Lung (tissue), 12 donors: ENCODE results near the gene SPESP1. TPM values are rescaled to one million over a fixed set of nuclear protein-coding genes. Genes with fewer than 3 reads are reported as not detected.
A peak's percentile ranks its signal among the peaks of the same experiment; 100 is the strongest.

Experiments used
- ATAC-seq: fragments of 200-7000 bp; cut with Tn5 transposase; one replicate; pipeline ENCODE4 v1.9.1; 2020; ENCODE audit warnings: moderate number of reproducible peaks; ENCODE audit not compliant: insufficient read depth, low FRiP score
- DNase-seq, 3 donors: peaks; one replicate each; pipeline ENCODE4 v3.0.0-alpha.2; 2013 to 2017
- H3K27ac ChIP-seq, 2 donors: one replicate each; pipeline ENCODE4 v1.5.1; 2013; ENCODE audit warnings: mild to moderate bottlenecking in 2 of 2, moderate library complexity in 2 of 2, control low read depth in 1 of 2, inconsistent platforms in 1 of 2, low read depth in 1 of 2, low read length in 1 of 2
- H3K27me3 ChIP-seq, 3 donors: one replicate each; pipeline ENCODE4 v1.5.1; 2013; ENCODE audit warnings: low read length in 2 of 3; ENCODE audit not compliant: control insufficient read depth in 3 of 3, insufficient read depth in 3 of 3
- H3K36me3 ChIP-seq, 4 donors: one replicate each; pipeline ENCODE4 v1.5.1; 2013; ENCODE audit warnings: low read length in 4 of 4, mild to moderate bottlenecking in 1 of 4, moderate library complexity in 1 of 4; ENCODE audit not compliant: control insufficient read depth in 4 of 4, insufficient read depth in 4 of 4
- H3K4me1 ChIP-seq, 5 donors: one replicate each; pipeline ENCODE4 v1.5.1; 2013; ENCODE audit warnings: low read length in 5 of 5, mild to moderate bottlenecking in 2 of 5, moderate library complexity in 1 of 5; ENCODE audit not compliant: control insufficient read depth in 5 of 5, insufficient read depth in 5 of 5
- H3K4me3 ChIP-seq: one replicate; pipeline ENCODE4 v1.5.1; 2013; ENCODE audit warnings: mild to moderate bottlenecking, control low read depth, moderate library complexity
- H3K9ac ChIP-seq, 2 donors: one replicate each; pipeline ENCODE4 v1.5.1; 2013; ENCODE audit warnings: low read length in 2 of 2, control low read depth in 1 of 2; ENCODE audit not compliant: insufficient read depth in 1 of 2
- H3K9me3 ChIP-seq, 4 donors: one replicate each; pipeline ENCODE4 v1.5.1; 2013; ENCODE audit warnings: low read length in 3 of 4, mild to moderate bottlenecking in 1 of 4, moderate library complexity in 1 of 4; ENCODE audit not compliant: control insufficient read depth in 4 of 4, insufficient read depth in 3 of 4
- WGBS, 2 donors: extraction: QIAGEN DNeasy Blood & Tissue Kit; methylation state at CpG; one replicate each; pipeline ENCODE4 v1.1.7; 2013; 5-methylcytosine and 5-hydroxymethylcytosine counted together
- polyA plus RNA-seq, 2 donors: library from polyadenylated mRNA; stranded (reverse); fragments of 200-250 nt; gene quantifications; one replicate each; pipeline ENCODE4 v1.2.1, GENCODE V29; 2013
- total RNA-seq, 2 donors: library from RNA; depleted of rRNA in 1 of 2; stranded (reverse); fragments of >200 nt in 1 of 2; gene quantifications; one replicate each; pipeline ENCODE4 v1.2.1, GENCODE V29; 2014 to 2021
- TF ChIP-seq, protein P1 (sequence below): IDR thresholded peaks from 2 replicates; pipeline ENCODE4 v1.5.1; 2012; ENCODE audit warnings: mild to moderate bottlenecking; ENCODE audit errors: control extremely low read depth, extremely low read depth
- donor health status: control.
- donor health status: control.
- donor health status: Bipolar disorder and iron deficiency.
- donor health status: healthy.
- donor health status: DM: yes; HTN: yes; CAD: no.

The SPESP1 gene
- total and polyA plus RNA-seq, 4 donors = 0.89 to 1.5 (median 0.98) TPM

DNA sequence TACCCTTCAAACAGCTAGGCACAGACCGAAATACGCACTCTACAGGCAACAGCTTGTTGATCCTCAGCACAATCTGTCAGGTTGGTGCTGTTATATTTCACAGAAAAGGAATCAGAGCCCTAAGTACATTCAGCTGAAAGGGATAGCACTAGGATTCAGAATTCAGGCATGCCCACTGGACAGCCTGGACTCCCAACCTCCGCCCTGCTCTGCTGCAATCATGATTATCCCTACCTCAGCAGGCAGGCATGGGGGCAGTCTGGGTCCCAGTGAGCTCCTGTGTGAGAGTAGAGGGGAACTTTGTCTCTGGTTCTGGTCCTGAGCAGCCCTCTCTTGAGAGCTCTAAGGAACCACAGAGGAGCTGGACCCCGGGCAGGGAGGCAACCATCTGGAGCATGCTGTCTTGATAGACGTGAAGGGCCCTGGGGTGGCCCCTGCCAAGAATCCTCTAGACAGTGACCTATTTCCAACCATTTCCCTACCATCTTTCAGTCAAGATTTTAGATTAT, 60.7 kb downstream of the SPESP1 start:
- DNase-seq (no peak), ATAC-seq (no peak)
- Histone ChIP-seq H3K27me3 (peaks cover 0 to 7% (median 0%) of the 10 kb centered on the region in 3 donors), H3K36me3 (no peaks in the 10 kb centered on the region), H3K4me1 (peaks cover 0 to 13% (median 4%) of the 10 kb centered on the region in 5 donors), H3K9ac (no peak overlapping the region), H3K27ac (no peak overlapping the region), H3K4me3 (no peak overlapping the region), H3K9me3 (peaks cover 0 to 3% (median 0%) of the 10 kb centered on the region in 4 donors)
- TF ChIP-seq, protein P1, sequence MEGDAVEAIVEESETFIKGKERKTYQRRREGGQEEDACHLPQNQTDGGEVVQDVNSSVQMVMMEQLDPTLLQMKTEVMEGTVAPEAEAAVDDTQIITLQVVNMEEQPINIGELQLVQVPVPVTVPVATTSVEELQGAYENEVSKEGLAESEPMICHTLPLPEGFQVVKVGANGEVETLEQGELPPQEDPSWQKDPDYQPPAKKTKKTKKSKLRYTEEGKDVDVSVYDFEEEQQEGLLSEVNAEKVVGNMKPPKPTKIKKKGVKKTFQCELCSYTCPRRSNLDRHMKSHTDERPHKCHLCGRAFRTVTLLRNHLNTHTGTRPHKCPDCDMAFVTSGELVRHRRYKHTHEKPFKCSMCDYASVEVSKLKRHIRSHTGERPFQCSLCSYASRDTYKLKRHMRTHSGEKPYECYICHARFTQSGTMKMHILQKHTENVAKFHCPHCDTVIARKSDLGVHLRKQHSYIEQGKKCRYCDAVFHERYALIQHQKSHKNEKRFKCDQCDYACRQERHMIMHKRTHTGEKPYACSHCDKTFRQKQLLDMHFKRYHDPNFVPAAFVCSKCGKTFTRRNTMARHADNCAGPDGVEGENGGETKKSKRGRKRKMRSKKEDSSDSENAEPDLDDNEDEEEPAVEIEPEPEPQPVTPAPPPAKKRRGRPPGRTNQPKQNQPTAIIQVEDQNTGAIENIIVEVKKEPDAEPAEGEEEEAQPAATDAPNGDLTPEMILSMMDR = no peak
- 86 to 89% methylated on average over 5 of the region's 5 CpGs for WGBS, 2 donors

DNA sequence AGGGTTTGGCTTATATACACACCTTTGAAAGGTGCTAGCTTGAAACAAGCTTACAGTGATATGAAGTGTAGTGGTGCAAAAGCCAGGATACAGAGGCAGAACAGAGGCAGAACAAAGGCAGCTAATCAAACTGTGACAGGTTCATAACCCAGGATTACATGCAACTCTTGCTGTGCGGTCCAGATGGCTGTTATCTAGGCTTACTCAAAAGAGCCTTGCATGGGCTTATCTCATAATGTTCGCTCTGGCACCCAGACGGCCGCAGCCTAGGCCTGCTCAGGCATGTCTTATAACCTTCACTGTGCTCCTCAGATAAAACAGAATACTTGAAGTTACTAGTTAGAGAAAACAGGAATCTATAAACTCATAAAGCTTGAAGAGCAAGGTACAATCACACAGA, 61.4 kb downstream of the SPESP1 start:
- DNase-seq = peak; percentile 51 to 87 (median 82)
- H3K4me1 ChIP-seq = peaks cover 0 to 13% (median 4%) of the 10 kb centered on the region in 5 donors
- H3K9ac ChIP-seq = no peak overlapping the region
- WGBS, 2 donors = 94 to 99% methylated on average over 4 of the region's 4 CpGs
- peaks cover 0 to 4% (median 0%) of the 10 kb centered on the region in 3 donors for H3K27me3 ChIP-seq
- H3K9me3 ChIP-seq = peaks cover 0 to 1% (median 0%) of the 10 kb centered on the region in 4 donors
- no peak overlapping the region for H3K27ac ChIP-seq
- no peak for ATAC-seq
- TF ChIP-seq, protein P1 = no peak
- H3K4me3 ChIP-seq = no peak overlapping the region
- H3K36me3 ChIP-seq = no peaks in the 10 kb centered on the region

DNA sequence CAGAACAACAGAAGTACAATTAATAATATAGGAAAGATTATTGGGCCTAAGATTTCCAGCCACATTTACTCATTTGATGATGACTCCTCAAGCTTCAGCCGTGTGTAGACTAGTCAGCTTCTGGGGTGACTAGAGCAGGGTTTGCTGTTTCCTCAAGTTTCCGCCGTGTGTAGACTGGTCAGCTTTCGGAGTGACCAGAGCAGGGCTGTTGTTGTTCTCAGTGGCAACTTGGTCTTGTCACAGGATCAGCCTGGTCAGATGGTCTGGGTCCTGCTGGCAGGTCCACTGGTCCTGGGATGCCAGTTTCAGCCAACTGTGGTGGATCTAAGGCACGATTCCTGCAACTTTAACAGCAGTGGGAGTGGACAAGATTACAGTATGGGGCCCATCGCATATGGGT, 62.4 kb downstream of the SPESP1 start:
- DNase-seq (no peak), ATAC-seq (no peak)
- 96 to 97% methylated on average over 6 of the region's 6 CpGs for WGBS, 2 donors
- Histone ChIP-seq H3K9me3 (no peaks in the 10 kb centered on the region), H3K9ac (no peak overlapping the region), H3K4me3 (no peak overlapping the region), H3K27me3 (no peaks in the 10 kb centered on the region), H3K36me3 (no peaks in the 10 kb centered on the region), H3K4me1 (peaks cover 0 to 13% (median 5%) of the 10 kb centered on the region in 5 donors), H3K27ac (no peak overlapping the region)
- TF ChIP-seq, protein P1 = no peak

DNA sequence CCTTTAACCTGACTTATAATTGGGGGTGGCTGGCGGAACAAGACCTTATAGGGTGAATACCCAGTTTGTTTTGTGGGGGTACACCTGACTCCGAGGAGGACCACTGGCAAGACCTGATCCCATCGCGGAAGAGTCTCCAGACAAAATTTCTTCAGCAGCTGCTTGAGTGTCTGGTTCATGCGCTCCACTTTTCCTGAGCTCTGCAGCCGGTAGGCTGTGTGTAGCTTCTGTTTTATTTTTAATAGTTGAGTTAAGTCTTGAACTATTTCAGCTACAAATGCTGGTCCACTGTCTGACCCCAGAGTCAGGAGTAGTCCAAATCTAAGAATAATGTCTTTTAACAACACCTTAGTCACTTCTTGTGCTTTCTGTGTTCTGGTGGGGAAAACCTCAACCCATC, 63.0 kb downstream of the SPESP1 start:
- ATAC-seq (no peak), DNase-seq (no peak)
- Histone ChIP-seq H3K27me3 (no peaks in the 10 kb centered on the region), H3K9ac (no peak overlapping the region), H3K4me1 (peaks cover 0 to 13% (median 5%) of the 10 kb centered on the region in 5 donors), H3K36me3 (no peaks in the 10 kb centered on the region), H3K9me3 (no peaks in the 10 kb centered on the region), H3K4me3 (no peak overlapping the region), H3K27ac (no peak overlapping the region)
- TF ChIP-seq, protein P1 = no peak
- 94 to 96% methylated on average over 6 of the region's 6 CpGs for WGBS, 2 donors
